PC-9 (cell line): ENCODE results near the gene FOXP1. TPM values are rescaled to one million over a fixed set of nuclear protein-coding genes. Genes with fewer than 3 reads are reported as not detected.

Experiments
- BruUV-seq: library from RNA; stranded (reverse); fragments of 400-500 nt; replicated peaks from 2 replicates; lab custom pipeline; 2021; lab: Mats Ljungman, UMichigan
- CTCF ChIA-PET: fragments of 300-600 bp; sonication (Branson Sonifier 250); formaldehyde crosslinking; loops from one replicate; lab custom pipeline; 2022; ENCODE audit warnings: antibody characterized with exemption; lab: Charles Lee
- POLR2A ChIA-PET: fragments of 300-600 bp; sonication (Branson Sonifier 250); formaldehyde crosslinking; loops from one replicate; lab custom pipeline; 2022; ENCODE audit warnings: antibody characterized with exemption; ENCODE audit not compliant: unreplicated experiment; lab: Charles Lee
- DNase-seq, 2 experiments: peaks; one replicate each; pipeline versions ENCODE4 v3.0.0 to v3.0.0-alpha.2; 2015 to 2022; ENCODE audit warnings: mixed read lengths in 1 of 2
- H2AFZ ChIP-seq: fragments of 200-600 bp; sonication (generic); 2 replicates; pipeline ENCODE4 v1.8.1; 2017; ENCODE audit warnings: antibody characterized with exemption
- H3F3A ChIP-seq: fragments of 200-600 bp; sonication (generic); 2 replicates; pipeline ENCODE4 v1.8.1; 2017; ENCODE audit warnings: antibody characterized with exemption, mild to moderate bottlenecking, low read depth; ENCODE audit not compliant: insufficient read depth
- H3K27ac ChIP-seq: fragments of 200-600 bp; sonication (generic); 2 replicates; pipeline ENCODE4 v1.6.1; 2016; ENCODE audit warnings: mixed run types
- H3K27me3 ChIP-seq: fragments of 200-600 bp; sonication (generic); 2 replicates; pipeline ENCODE4 v1.6.1; 2016; ENCODE audit warnings: low read depth, mixed run types; ENCODE audit not compliant: insufficient read depth
- H3K36me3 ChIP-seq: fragments of 200-600 bp; sonication (generic); 2 replicates; pipeline ENCODE4 v1.6.1; 2016; ENCODE audit warnings: low read depth, mixed run types
- H3K4me1 ChIP-seq: fragments of 200-600 bp; sonication (generic); replicated peaks from 2 replicates; pipeline ENCODE4 v1.6.1; 2016; ENCODE audit warnings: mixed run types; ENCODE audit not compliant: insufficient read depth
- H3K4me2 ChIP-seq: fragments of 200-600 bp; sonication (generic); 2 replicates; pipeline ENCODE4 v1.6.1; 2017; ENCODE audit warnings: mixed run types
- H3K4me3 ChIP-seq: fragments of 200-600 bp; sonication (generic); 2 replicates; pipeline ENCODE4 v1.6.1; 2016; ENCODE audit warnings: mixed run types
- H3K79me2 ChIP-seq: fragments of 200-600 bp; sonication (generic); 2 replicates; pipeline ENCODE4 v1.6.1; 2017; ENCODE audit warnings: low read depth, mixed run types
- H3K9me2 ChIP-seq: fragments of 200-600 bp; sonication (generic); 2 replicates; pipeline ENCODE4 v1.8.1; 2017; ENCODE audit warnings: mild to moderate bottlenecking; ENCODE audit not compliant: insufficient read depth
- H3K9me3 ChIP-seq: fragments of 200-600 bp; sonication (generic); 2 replicates; pipeline ENCODE4 v1.8.1; 2016; ENCODE audit warnings: low read depth; ENCODE audit not compliant: insufficient read depth
- H4K20me1 ChIP-seq: fragments of 200-600 bp; sonication (generic); 2 replicates; pipeline ENCODE4 v1.8.1; 2017; ENCODE audit not compliant: insufficient read depth
- EZH2 ChIP-seq: fragments of 200-600 bp; sonication (generic); IDR thresholded peaks from 2 replicates; pipeline ENCODE4 v1.8.0; 2017; ENCODE audit warnings: antibody characterized with exemption, low read depth
- intact Hi-C: fragments of 100-400 bp; cut with micrococcal nuclease; formaldehyde crosslinking; loops from one replicate; pipeline ENCODE4 v1.10.0; 2022; ENCODE audit not compliant: unreplicated experiment
- total RNA-seq: library from RNA; stranded (reverse); gene quantifications from 2 replicates; pipeline ENCODE4 v1.2.3, GENCODE V29; 2021
- TF ChIP-seq, protein P1 (sequence below): fragments of 200-600 bp; sonication (generic); conservative IDR thresholded peaks from 2 replicates; pipeline ENCODE4 v1.6.1; 2017; ENCODE audit warnings: mixed run types, antibody characterized with exemption, mild to moderate bottlenecking, moderate library complexity

FOXP1 gene
- total RNA-seq, 1 experiment from 2014 or later, result 33.3 TPM

DNA sequence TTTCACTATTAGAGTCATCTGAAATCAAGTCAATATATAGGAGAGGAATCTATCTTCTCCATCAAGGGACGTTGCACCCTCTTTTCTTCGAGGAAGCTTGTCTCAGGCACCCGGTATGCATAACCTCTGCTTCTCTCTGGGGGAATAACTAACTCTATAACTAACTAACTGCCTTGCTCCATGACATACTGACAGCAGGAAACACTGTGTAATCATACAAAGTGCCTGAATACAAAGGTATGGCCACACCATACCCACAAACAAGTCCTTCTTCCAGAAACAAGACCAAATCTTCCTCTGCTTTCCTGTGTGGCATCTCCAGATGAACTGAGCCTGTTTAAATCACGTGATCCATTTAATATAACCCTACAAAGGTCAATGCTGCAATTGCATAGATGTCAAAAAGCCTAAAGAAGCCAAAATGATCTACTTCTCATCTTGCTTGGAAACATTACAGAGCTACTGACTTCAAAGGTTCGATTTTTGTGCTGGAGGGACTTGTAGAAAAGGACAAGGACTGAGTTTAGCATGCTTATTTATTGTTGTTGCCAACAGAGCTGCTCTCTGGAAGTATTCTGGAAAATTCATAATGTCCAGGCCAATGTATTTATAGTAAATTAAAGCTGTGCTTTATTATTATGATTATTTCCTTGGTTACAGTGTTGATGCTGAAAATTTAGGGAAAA, 380.5 kb downstream of the FOXP1 start:
- Histone ChIP-seq H3K27me3 (no peaks in the 10 kb centered on the region), H3K36me3 (no peaks in the 10 kb centered on the region), H2AFZ (no peak overlapping the region), H3K9me2 (no peaks in the 10 kb centered on the region), H3K4me1 (0 out of 2 replicates have a peak, but pooled peaks cover under 1% of the 10 kb centered on the region), H3K79me2 (no peaks in the 10 kb centered on the region), H3K4me3 (no peak overlapping the region), H3K9me3 (no peaks in the 10 kb centered on the region), H3K27ac (no peak overlapping the region), H3F3A (no peaks in the 10 kb centered on the region), H4K20me1 (no peaks in the 10 kb centered on the region), H3K4me2 (no peak overlapping the region)
- BruUV-seq, result no TSS peak
- no peak for DNase-seq
- intact Hi-C loops, result loop anchor here (10.0 kb wide), 1 partner anchor 382 kb away; the partner anchor contains the start of gene FOXP1
- ChIA-PET CTCF (interaction anchor here (0.7 kb wide), 1 partner anchor 116 kb away, joined by 3 read pairs; no protein-coding TSS in a partner anchor), POLR2A (no interaction called here)
- TF ChIP-seq, protein P1, sequence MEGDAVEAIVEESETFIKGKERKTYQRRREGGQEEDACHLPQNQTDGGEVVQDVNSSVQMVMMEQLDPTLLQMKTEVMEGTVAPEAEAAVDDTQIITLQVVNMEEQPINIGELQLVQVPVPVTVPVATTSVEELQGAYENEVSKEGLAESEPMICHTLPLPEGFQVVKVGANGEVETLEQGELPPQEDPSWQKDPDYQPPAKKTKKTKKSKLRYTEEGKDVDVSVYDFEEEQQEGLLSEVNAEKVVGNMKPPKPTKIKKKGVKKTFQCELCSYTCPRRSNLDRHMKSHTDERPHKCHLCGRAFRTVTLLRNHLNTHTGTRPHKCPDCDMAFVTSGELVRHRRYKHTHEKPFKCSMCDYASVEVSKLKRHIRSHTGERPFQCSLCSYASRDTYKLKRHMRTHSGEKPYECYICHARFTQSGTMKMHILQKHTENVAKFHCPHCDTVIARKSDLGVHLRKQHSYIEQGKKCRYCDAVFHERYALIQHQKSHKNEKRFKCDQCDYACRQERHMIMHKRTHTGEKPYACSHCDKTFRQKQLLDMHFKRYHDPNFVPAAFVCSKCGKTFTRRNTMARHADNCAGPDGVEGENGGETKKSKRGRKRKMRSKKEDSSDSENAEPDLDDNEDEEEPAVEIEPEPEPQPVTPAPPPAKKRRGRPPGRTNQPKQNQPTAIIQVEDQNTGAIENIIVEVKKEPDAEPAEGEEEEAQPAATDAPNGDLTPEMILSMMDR, result no peak
- TF ChIP-seq EZH2, result no peak

DNA sequence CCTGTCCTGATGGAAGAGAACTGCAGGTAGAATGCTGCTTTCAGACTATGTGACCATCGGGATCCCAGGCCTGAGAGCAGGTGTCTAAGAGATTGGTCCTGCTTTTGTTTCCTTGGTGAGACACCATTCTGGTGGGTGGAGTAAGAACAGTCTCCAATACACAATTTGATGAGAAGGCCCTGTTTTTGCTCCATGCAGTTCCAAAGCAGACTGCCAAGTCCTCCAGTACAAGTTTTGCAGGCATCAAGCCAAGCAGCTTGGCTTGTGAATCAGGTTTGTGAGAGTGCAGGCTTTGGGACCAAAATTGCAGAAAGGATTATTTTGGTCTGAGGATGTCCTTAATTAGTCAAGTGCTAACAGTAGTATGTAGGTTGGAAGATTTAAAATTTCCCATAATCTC, 381.6 kb downstream of the FOXP1 start:
- Histone ChIP-seq H3K4me1 (no peaks in the 10 kb centered on the region), H3K4me3 (no peak overlapping the region), H3K9me2 (no peaks in the 10 kb centered on the region), H3K27me3 (no peaks in the 10 kb centered on the region), H3K27ac (no peak overlapping the region), H4K20me1 (no peaks in the 10 kb centered on the region), H3K79me2 (no peaks in the 10 kb centered on the region), H3K4me2 (no peak overlapping the region), H3F3A (no peaks in the 10 kb centered on the region), H3K9me3 (no peaks in the 10 kb centered on the region), H2AFZ (no peak overlapping the region), H3K36me3 (no peaks in the 10 kb centered on the region)
- intact Hi-C loops, result loop anchor here (10.0 kb wide), 1 partner anchor 383 kb away; the partner anchor contains the start of gene FOXP1
- BruUV-seq, result no TSS peak
- POLR2A ChIA-PET, result no interaction called here
- no peak for TF ChIP-seq EZH2
- TF ChIP-seq, protein P1, result no peak
- CTCF ChIA-PET, result no interaction called here
- DNase-seq, result no peak

DNA sequence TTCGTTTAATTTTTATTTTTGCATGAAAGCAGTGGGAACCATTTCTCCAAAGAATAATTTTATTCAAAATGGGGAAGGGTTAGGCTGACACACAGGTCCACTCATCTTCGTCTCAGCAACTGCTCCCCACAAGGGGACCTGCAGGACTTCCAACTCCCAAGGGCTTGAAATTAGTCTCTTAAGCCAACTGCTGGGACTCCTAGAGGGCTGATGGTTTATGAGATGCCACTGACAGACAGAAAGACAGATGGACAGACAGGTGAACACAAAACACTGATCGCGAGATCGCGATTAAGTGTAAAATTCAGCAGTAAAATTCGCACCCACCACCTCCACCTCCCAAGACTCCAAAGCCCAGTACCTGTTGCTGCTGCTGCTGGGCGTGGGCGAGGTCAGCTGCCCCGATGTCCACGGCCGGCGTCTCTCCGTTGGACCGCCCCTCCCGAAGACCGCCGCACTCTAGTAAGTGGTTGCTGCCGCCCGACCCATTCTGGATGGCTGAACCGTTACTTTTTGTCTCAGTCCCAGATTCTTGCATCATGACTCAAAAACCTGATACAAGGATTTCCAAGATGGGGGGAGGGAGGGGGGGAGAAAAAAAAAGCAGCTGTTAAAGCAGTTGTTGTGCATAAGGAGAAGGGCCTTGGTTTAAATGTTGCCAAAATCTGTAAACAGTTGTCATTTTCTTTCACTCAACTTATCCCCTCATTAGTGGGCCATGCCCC, 385.5 kb downstream of the FOXP1 start:
- POLR2A ChIA-PET, result no interaction called here
- intact Hi-C loops, result no loop called here

More for the DNA sequence above, 385.5 kb downstream of the FOXP1 start:
- Histone ChIP-seq H3K4me2 (no peak overlapping the region), H3K27me3 (no peaks in the 10 kb centered on the region), H3K9me3 (no peaks in the 10 kb centered on the region), H3K79me2 (no peaks in the 10 kb centered on the region), H3K4me3 (no peak overlapping the region), H3K4me1 (peaks cover 14% of the 10 kb centered on the region), H3K36me3 (no peaks in the 10 kb centered on the region), H4K20me1 (no peaks in the 10 kb centered on the region), H2AFZ (no peak overlapping the region), H3F3A (0 out of 2 replicates have a peak, but pooled peaks cover 5% of the 10 kb centered on the region), H3K9me2 (no peaks in the 10 kb centered on the region), H3K27ac (no peak overlapping the region)
- no peak for TF ChIP-seq EZH2
- TF ChIP-seq, protein P1, result no peak
- BruUV-seq, result no TSS peak
- CTCF ChIA-PET, result no interaction called here
- no peak for DNase-seq
